ENCODE data around the gene L3MBTL1.

L3MBTL1 gene

GRCh38 chr20:43534791-43535350 lies 27.4 kb downstream of the L3MBTL1 start:
- DNase-seq (ENCODE audit: low spot score) = no peak
- H3K27ac Mint-ChIP-seq = no peak overlapping the region
- no peaks in the 10 kb centered on the region for H3K9me3 Mint-ChIP-seq
- no peaks in the 10 kb centered on the region for H3K27me3 Mint-ChIP-seq (ENCODE audit: low read depth)
- H3K4me1 Mint-ChIP-seq (ENCODE audit: low read depth) = no peaks in the 10 kb centered on the region
- H3K4me3 Mint-ChIP-seq = no peak overlapping the region
- no peaks in the 10 kb centered on the region for H3K36me3 Mint-ChIP-seq (ENCODE audit: low read depth)

GRCh38 chr20:43535370-43536004 lies 28.0 kb downstream of the L3MBTL1 start:
- no peaks in the 10 kb centered on the region for H3K9me3 Mint-ChIP-seq
- no peak overlapping the region for H3K27ac Mint-ChIP-seq
- no peak for DNase-seq (ENCODE audit: low spot score)
- no peaks in the 10 kb centered on the region for H3K36me3 Mint-ChIP-seq (ENCODE audit: low read depth)
- no peaks in the 10 kb centered on the region for H3K27me3 Mint-ChIP-seq (ENCODE audit: low read depth)
- no peaks in the 10 kb centered on the region for H3K4me1 Mint-ChIP-seq (ENCODE audit: low read depth)
- H3K4me3 Mint-ChIP-seq = no peak overlapping the region

- H3K9me3 Mint-ChIP-seq = no peaks in the 10 kb centered on the region
- no peaks in the 10 kb centered on the region for H3K36me3 Mint-ChIP-seq (ENCODE audit: low read depth)
- no peaks in the 10 kb centered on the region for H3K4me1 Mint-ChIP-seq (ENCODE audit: low read depth)
- no peaks in the 10 kb centered on the region for H3K27me3 Mint-ChIP-seq (ENCODE audit: low read depth)
- H3K4me3 Mint-ChIP-seq = no peak overlapping the region
- H3K27ac Mint-ChIP-seq = no peak overlapping the region
- DNase-seq (ENCODE audit: low spot score) = no peak
Observed at GRCh38 chr20:43536041-43536816, 28.7 kb downstream of the L3MBTL1 start.

GRCh38 chr20:43536817-43537440 lies 29.4 kb downstream of the L3MBTL1 start:
- H3K27me3 Mint-ChIP-seq (ENCODE audit: low read depth) = no peaks in the 10 kb centered on the region
- no peak for DNase-seq (ENCODE audit: low spot score)
- H3K4me3 Mint-ChIP-seq = no peak overlapping the region
- H3K4me1 Mint-ChIP-seq (ENCODE audit: low read depth) = no peaks in the 10 kb centered on the region
- no peaks in the 10 kb centered on the region for H3K9me3 Mint-ChIP-seq
- H3K27ac Mint-ChIP-seq = no peak overlapping the region
- H3K36me3 Mint-ChIP-seq (ENCODE audit: low read depth) = no peaks in the 10 kb centered on the region

GRCh38 chr20:43537921-43538877 lies 30.7 kb downstream of the L3MBTL1 start:
- no peak overlapping the region for H3K4me3 Mint-ChIP-seq
- H3K27ac Mint-ChIP-seq = no peak overlapping the region
- no peaks in the 10 kb centered on the region for H3K36me3 Mint-ChIP-seq (ENCODE audit: low read depth)
- H3K9me3 Mint-ChIP-seq = no peaks in the 10 kb centered on the region
- H3K27me3 Mint-ChIP-seq (ENCODE audit: low read depth) = no peaks in the 10 kb centered on the region
- DNase-seq (ENCODE audit: low spot score) = no peak
- H3K4me1 Mint-ChIP-seq (ENCODE audit: low read depth) = no peaks in the 10 kb centered on the region

- no peaks in the 10 kb centered on the region for H3K36me3 Mint-ChIP-seq (ENCODE audit: low read depth)
- H3K9me3 Mint-ChIP-seq = no peaks in the 10 kb centered on the region
- no peaks in the 10 kb centered on the region for H3K4me1 Mint-ChIP-seq (ENCODE audit: low read depth)
- H3K4me3 Mint-ChIP-seq = no peak overlapping the region
- H3K27ac Mint-ChIP-seq = no peak overlapping the region
- DNase-seq (ENCODE audit: low spot score) = no peak
- no peaks in the 10 kb centered on the region for H3K27me3 Mint-ChIP-seq (ENCODE audit: low read depth)
Observed at GRCh38 chr20:43538878-43539700, 31.6 kb downstream of the L3MBTL1 start.

- Mint-ChIP-seq H3K9me3 (no peaks in the 10 kb centered on the region), H3K4me1 (ENCODE audit: low read depth) (no peaks in the 10 kb centered on the region), H3K36me3 (ENCODE audit: low read depth) (no peaks in the 10 kb centered on the region), H3K4me3 (no peak overlapping the region), H3K27ac (no peak overlapping the region), H3K27me3 (ENCODE audit: low read depth) (no peaks in the 10 kb centered on the region)
- no peak for DNase-seq (ENCODE audit: low spot score)
Observed at GRCh38 chr20:43539975-43540672, 32.6 kb downstream of the L3MBTL1 start.

- Mint-ChIP-seq H3K4me1 (ENCODE audit: low read depth) (no peaks in the 10 kb centered on the region), H3K27me3 (ENCODE audit: low read depth) (no peaks in the 10 kb centered on the region), H3K9me3 (no peaks in the 10 kb centered on the region), H3K27ac (no peak overlapping the region), H3K4me3 (no peak overlapping the region), H3K36me3 (ENCODE audit: low read depth) (no peaks in the 10 kb centered on the region)
- no peak for DNase-seq (ENCODE audit: low spot score)
Observed at GRCh38 chr20:43540673-43541060, 33.2 kb downstream of the L3MBTL1 start.

GRCh38 chr20:43541214-43541613 lies 33.7 kb downstream of the L3MBTL1 start:
- no peaks in the 10 kb centered on the region for H3K36me3 Mint-ChIP-seq (ENCODE audit: low read depth)
- no peak overlapping the region for H3K27ac Mint-ChIP-seq
- no peaks in the 10 kb centered on the region for H3K9me3 Mint-ChIP-seq
- H3K4me1 Mint-ChIP-seq (ENCODE audit: low read depth) = no peaks in the 10 kb centered on the region
- H3K27me3 Mint-ChIP-seq (ENCODE audit: low read depth) = no peaks in the 10 kb centered on the region
- no peak overlapping the region for H3K4me3 Mint-ChIP-seq
- no peak for DNase-seq (ENCODE audit: low spot score)

GRCh38 chr20:43542161-43542560 lies 34.7 kb downstream of the L3MBTL1 start:
- no peak for DNase-seq (ENCODE audit: low spot score)
- Mint-ChIP-seq H3K36me3 (ENCODE audit: low read depth) (no peaks in the 10 kb centered on the region), H3K9me3 (no peaks in the 10 kb centered on the region), H3K4me1 (ENCODE audit: low read depth) (no peaks in the 10 kb centered on the region), H3K27ac (no peak overlapping the region), H3K27me3 (ENCODE audit: low read depth) (no peaks in the 10 kb centered on the region), H3K4me3 (no peak overlapping the region)

GRCh38 chr20:43542674-43543073 lies 35.2 kb downstream of the L3MBTL1 start:
- DNase-seq (ENCODE audit: low spot score) = no peak
- Mint-ChIP-seq H3K4me3 (no peak overlapping the region), H3K9me3 (peaks cover 4% of the 10 kb centered on the region), H3K36me3 (ENCODE audit: low read depth) (peaks cover 3% of the 10 kb centered on the region), H3K27ac (no peak overlapping the region), H3K27me3 (ENCODE audit: low read depth) (no peaks in the 10 kb centered on the region), H3K4me1 (ENCODE audit: low read depth) (no peaks in the 10 kb centered on the region)

GRCh38 chr20:43543138-43543537 lies 35.6 kb downstream of the L3MBTL1 start:
- H3K27me3 Mint-ChIP-seq (ENCODE audit: low read depth) = no peaks in the 10 kb centered on the region
- no peak overlapping the region for H3K4me3 Mint-ChIP-seq
- H3K9me3 Mint-ChIP-seq = peaks cover 4% of the 10 kb centered on the region
- no peaks in the 10 kb centered on the region for H3K4me1 Mint-ChIP-seq (ENCODE audit: low read depth)
- peaks cover 4% of the 10 kb centered on the region for H3K36me3 Mint-ChIP-seq (ENCODE audit: low read depth)
- DNase-seq (ENCODE audit: low spot score) = no peak
- no peak overlapping the region for H3K27ac Mint-ChIP-seq

All from T-helper 2 cell treated with Interferon-gamma antibody and Interleukin-4, amounts not matched to agents 5 μg/mL and 100 μg/mL, for 36 hours (primary cell).